ENCODE measurements around the gene KRT6A. TPM values are rescaled to one million over a fixed set of nuclear protein-coding genes. Genes with fewer than 3 reads are reported as not detected.
A peak's percentile ranks its signal among the peaks of the same experiment; 100 is the strongest.

Gene KRT6A
- polyA plus RNA-seq, 3 donors, result not detected

- Histone ChIP-seq H2AFZ (ENCODE audit: insufficient read depth, low read depth, low read length, poor library complexity, severe bottlenecking) (no peak overlapping the region), H3K79me2 (ENCODE audit: insufficient read depth, low read length) (no peaks in the 10 kb centered on the region), H3K4me1 (ENCODE audit: control insufficient read depth in 1 of 2, insufficient read depth in 2 of 2, low read length in 2 of 2) (no peaks in the 10 kb centered on the region), H4K20me1 (ENCODE audit: insufficient read depth, low read length) (no peaks in the 10 kb centered on the region), H3K9ac (ENCODE audit: insufficient read depth, low read length, poor library complexity, severe bottlenecking) (no peak overlapping the region), H3K27me3 (ENCODE audit: control insufficient read depth in 2 of 2, insufficient read depth in 2 of 2, low read length in 2 of 2) (peaks cover 0 to 4% of the 10 kb centered on the region in 2 donors), H3K27ac (ENCODE audit: low read depth in 1 of 2, low read length in 2 of 2) (no peak overlapping the region), H3K4me3 (replicated peaks in 1 of 3; ENCODE audit: low read depth in 2 of 3, low read length in 3 of 3) (no peak overlapping the region), H3K4me2 (replicated peaks; ENCODE audit: extremely low read depth, low read length, poor library complexity, severe bottlenecking) (no peak overlapping the region), H3K36me3 (replicated peaks in 1 of 2; ENCODE audit: control insufficient read depth in 1 of 2, insufficient read depth in 2 of 2, low read length in 2 of 2) (no peaks in the 10 kb centered on the region), H3K9me3 (replicated peaks in 1 of 2; ENCODE audit: control insufficient read depth in 1 of 2, insufficient read depth in 1 of 2, low read length in 2 of 2) (peaks cover 8% of the 10 kb centered on the region in 2 donors)
- WGBS (ENCODE audit: insufficient coverage), result 40% methylated on average over 1 of the region's 4 CpGs
- Mint-ChIP-seq H3K27me3 (ENCODE audit: low read depth in 3 of 3) (peaks cover 11 to 23% (median 14%) of the 10 kb centered on the region in 3 donors), H3K4me3 (no peak overlapping the region), H3K36me3 (no peaks in the 10 kb centered on the region), H3K27ac (no peak overlapping the region), H3K4me1 (no peaks in the 10 kb centered on the region), H3K9me3 (peaks cover 9 to 28% (median 14%) of the 10 kb centered on the region in 7 donors)
- peak; percentile 25 for TF ChIP-seq CTCF (IDR thresholded peaks at IDR 0.05)
- intact Hi-C loops (cut with micrococcal nuclease), result no loop called here
- DNase-seq, result no peak
These were observed 14.0 kb upstream of the KRT6A start for GRCh38 chr12:52506858-52507715.

GRCh38 chr12:52502877-52503276 is 9.8 kb upstream of the KRT6A start:
- Mint-ChIP-seq H3K27me3 (ENCODE audit: low read depth in 3 of 3) (peaks cover 5 to 26% (median 12%) of the 10 kb centered on the region in 3 donors), H3K4me1 (no peaks in the 10 kb centered on the region), H3K4me3 (no peak overlapping the region), H3K36me3 (no peaks in the 10 kb centered on the region), H3K27ac (no peak overlapping the region), H3K9me3 (peaks cover 0 to 17% (median 9%) of the 10 kb centered on the region in 7 donors)
- no CpG with 5 or more reads among the region's 1 CpG for WGBS (ENCODE audit: insufficient coverage)
- H4K20me1 ChIP-seq (ENCODE audit: insufficient read depth, low read length), result no peaks in the 10 kb centered on the region
- no peak overlapping the region for H3K9ac ChIP-seq (ENCODE audit: insufficient read depth, low read length, poor library complexity, severe bottlenecking)
- H3K36me3 ChIP-seq (replicated peaks in 1 of 2; ENCODE audit: control insufficient read depth in 1 of 2, insufficient read depth in 2 of 2, low read length in 2 of 2), result no peaks in the 10 kb centered on the region
- no peak for TF ChIP-seq CTCF (IDR thresholded peaks at IDR 0.05)
- no peak overlapping the region for H3K27ac ChIP-seq (ENCODE audit: low read depth in 1 of 2, low read length in 2 of 2)
- H2AFZ ChIP-seq (ENCODE audit: insufficient read depth, low read depth, low read length, poor library complexity, severe bottlenecking), result no peak overlapping the region
- no peaks in the 10 kb centered on the region for H3K79me2 ChIP-seq (ENCODE audit: insufficient read depth, low read length)
- peaks cover 0 to 4% of the 10 kb centered on the region in 2 donors for H3K27me3 ChIP-seq (ENCODE audit: control insufficient read depth in 2 of 2, insufficient read depth in 2 of 2, low read length in 2 of 2)
- H3K4me1 ChIP-seq (ENCODE audit: control insufficient read depth in 1 of 2, insufficient read depth in 2 of 2, low read length in 2 of 2), result no peaks in the 10 kb centered on the region
- peaks cover 0 to 8% of the 10 kb centered on the region in 2 donors for H3K9me3 ChIP-seq (replicated peaks in 1 of 2; ENCODE audit: control insufficient read depth in 1 of 2, insufficient read depth in 1 of 2, low read length in 2 of 2)
- intact Hi-C loops (cut with micrococcal nuclease), result no loop called here
- DNase-seq, result no peak
- H3K4me3 ChIP-seq (replicated peaks in 1 of 3; ENCODE audit: low read depth in 2 of 3, low read length in 3 of 3), result no peak overlapping the region
- H3K4me2 ChIP-seq (replicated peaks; ENCODE audit: extremely low read depth, low read length, poor library complexity, severe bottlenecking), result no peak overlapping the region
